GM12864 (cell line): ENCODE measurements around the gene ARHGAP20.

Source experiments
- DNase-seq: peaks from one replicate; pipeline ENCODE4 v3.0.0-alpha.2; 2011; ENCODE audit warnings: low read depth
- H3K4me3 ChIP-seq: 2 replicates; pipeline ENCODE4 v1.5.1; 2011; ENCODE audit warnings: mild to moderate bottlenecking, low read depth, low read length, control low read depth
- TF ChIP-seq, protein P1 (sequence below): IDR thresholded peaks from 2 replicates; pipeline ENCODE4 v1.5.1; 2011; ENCODE audit warnings: low read depth, mild to moderate bottlenecking, moderate library complexity, low read length, control low read depth, inconsistent platforms; ENCODE audit errors: missing control alignments

The ARHGAP20 gene, protein sequence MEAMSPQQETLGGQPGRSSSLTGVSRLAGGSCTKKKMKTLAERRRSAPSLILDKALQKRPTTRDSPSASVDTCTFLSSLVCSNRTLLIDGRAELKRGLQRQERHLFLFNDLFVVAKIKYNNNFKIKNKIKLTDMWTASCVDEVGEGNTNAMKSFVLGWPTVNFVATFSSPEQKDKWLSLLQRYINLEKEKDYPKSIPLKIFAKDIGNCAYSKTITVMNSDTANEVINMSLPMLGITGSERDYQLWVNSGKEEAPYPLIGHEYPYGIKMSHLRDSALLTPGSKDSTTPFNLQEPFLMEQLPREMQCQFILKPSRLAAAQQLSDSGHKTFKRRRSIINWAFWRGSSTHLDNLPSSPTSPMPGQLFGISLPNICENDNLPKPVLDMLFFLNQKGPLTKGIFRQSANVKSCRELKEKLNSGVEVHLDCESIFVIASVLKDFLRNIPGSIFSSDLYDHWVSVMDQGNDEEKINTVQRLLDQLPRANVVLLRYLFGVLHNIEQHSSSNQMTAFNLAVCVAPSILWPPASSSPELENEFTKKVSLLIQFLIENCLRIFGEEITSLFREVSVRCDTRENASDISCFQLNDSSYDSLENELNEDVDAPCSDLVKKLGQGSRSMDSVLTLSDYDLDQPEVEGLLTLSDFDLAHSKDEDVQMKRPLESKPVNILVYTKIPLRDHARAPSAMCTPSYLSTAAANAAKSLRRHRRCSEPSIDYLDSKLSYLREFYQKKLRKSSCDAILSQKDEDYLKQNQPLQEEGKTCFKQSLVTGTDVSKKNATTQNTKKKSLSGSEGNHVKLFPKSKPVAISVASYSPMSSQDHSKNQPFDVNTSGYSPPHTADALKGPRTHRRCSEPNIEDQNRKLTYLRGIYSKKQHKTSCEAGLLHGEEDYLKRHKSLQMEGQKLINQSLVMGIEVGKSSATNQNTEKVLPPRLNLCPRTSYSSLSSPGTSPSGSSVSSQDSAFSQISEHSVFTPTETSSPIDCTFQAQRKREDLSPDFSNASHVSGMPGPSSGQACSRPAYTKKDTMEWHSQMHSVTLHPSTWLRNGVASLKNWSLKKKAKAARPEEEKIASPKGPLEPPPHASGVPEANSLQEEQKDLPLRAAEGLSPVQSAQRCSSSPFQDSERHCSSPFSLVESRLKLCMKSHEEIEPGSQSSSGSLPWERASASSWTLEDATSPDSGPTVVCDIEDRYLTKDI

DNA sequence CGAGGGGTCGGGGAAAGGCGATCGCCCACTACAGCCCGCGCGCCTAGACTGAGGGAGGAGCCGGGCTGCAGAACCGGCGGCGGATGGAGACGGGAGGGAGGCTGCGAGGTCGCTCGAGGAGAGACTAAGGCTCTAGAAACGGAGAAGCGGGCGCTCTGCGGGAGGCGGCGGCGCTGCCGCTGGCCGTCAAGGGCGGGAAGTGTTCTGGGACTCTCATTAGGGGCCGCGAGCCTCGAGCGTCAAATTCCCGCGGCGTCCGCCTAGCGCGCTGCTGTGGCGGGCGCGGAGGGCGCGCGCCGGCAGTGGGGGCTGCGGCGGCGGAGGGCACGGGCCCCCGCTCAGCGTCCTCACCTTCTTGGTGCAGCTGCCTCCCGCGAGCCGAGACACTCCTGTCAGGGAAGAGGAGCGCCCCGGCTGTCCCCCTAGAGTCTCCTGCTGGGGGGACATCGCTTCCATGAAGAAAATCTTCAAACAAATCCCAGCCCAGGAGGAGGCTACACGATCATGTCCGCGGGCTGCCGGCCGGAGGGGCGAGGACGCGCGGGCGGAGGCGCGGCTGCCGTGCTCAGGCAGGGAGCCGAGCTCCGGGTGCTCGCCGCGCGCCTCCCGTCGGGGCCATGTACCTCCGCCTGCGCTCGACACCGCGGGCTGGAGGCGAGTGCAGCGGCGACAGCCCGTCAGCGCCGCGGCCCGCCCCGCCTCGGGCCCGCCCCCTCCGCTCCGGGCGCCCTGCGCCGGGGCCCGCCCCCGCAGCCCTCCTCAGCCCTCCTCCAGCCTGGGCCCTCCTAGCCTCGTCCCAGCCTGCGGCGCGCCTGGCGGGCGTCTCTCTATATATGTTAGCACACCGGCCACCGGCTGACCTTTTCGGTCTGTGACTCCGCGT lies at the start of gene ARHGAP20:
Gene ARHGAP20 (minus strand): TSS at position 662 of the 883 bp plus-strand sequence. CDS start 206 bp downstream, at position 456.
- TF ChIP-seq, protein P1, sequence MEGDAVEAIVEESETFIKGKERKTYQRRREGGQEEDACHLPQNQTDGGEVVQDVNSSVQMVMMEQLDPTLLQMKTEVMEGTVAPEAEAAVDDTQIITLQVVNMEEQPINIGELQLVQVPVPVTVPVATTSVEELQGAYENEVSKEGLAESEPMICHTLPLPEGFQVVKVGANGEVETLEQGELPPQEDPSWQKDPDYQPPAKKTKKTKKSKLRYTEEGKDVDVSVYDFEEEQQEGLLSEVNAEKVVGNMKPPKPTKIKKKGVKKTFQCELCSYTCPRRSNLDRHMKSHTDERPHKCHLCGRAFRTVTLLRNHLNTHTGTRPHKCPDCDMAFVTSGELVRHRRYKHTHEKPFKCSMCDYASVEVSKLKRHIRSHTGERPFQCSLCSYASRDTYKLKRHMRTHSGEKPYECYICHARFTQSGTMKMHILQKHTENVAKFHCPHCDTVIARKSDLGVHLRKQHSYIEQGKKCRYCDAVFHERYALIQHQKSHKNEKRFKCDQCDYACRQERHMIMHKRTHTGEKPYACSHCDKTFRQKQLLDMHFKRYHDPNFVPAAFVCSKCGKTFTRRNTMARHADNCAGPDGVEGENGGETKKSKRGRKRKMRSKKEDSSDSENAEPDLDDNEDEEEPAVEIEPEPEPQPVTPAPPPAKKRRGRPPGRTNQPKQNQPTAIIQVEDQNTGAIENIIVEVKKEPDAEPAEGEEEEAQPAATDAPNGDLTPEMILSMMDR: no peak
- DNase-seq: no peak

DNA sequence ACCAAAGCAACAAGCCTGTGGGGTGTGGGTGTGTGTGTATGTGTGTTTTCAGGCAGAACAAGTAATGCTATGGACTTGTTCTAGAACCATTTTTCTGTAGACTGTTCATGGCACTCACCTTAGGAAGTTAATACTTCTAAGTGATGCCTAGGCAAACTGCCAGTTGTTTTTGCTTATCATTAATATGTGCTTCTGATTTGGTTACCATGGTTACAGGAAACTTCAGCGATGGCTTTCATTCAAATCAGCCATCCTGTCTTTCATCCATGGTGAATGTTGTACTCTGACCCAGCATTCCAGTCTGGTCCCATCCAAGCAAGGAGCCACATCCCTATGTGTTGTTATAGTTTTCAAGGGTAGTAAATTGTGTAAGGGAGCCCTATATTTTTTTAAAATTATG lies 49.8 kb upstream of the ARHGAP20 start:
- DNase-seq: no peak
- TF ChIP-seq, protein P1: no peak
- H3K4me3 ChIP-seq: no peak overlapping the region

More for the DNA sequence above, at the start of gene ARHGAP20:
- peak within 1 kb of the TSS; percentile 29 for H3K4me3 ChIP-seq

DNA sequence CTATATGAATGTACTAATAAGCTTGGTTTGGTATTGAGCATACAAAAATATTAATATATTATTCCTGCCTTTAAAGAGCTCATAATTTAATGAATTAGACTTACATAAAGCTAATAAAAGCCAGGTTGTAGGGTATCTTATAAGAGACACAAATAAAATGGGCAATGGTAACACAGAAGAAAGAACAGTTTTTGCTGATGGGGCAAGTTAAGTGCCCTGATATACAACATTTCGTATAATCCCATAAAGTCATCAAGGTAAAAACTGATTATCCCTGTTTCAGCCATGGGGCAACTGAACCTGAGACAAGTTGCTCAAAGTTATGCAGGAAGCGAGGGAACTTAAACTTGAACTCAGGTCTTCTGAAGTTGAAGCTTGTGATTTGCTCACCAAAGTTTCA lies 48.9 kb upstream of the ARHGAP20 start:
- no peak for DNase-seq
- no peak overlapping the region for H3K4me3 ChIP-seq
- TF ChIP-seq, protein P1: no peak

DNA sequence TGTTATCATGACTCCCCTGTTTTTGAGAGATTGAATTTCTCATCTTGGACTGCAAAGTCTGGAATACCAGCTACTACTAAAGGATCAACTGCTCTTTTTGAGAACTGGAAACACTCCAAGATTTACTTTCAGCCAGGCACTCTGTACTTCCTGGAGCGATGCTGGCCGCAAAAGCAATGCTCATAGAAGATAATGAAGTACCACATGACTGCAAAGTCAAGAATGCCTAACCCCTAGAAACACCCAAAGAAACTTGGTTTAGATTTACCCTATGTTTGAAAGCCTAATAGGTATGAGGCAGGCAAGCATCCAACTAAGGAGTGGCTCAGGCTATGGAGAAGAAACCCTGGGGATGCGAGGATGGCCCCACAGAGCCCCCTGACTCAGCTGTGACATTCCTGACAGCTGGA lies 47.7 kb upstream of the ARHGAP20 start:
- DNase-seq: no peak
- no peak overlapping the region for H3K4me3 ChIP-seq
- TF ChIP-seq, protein P1: no peak

DNA sequence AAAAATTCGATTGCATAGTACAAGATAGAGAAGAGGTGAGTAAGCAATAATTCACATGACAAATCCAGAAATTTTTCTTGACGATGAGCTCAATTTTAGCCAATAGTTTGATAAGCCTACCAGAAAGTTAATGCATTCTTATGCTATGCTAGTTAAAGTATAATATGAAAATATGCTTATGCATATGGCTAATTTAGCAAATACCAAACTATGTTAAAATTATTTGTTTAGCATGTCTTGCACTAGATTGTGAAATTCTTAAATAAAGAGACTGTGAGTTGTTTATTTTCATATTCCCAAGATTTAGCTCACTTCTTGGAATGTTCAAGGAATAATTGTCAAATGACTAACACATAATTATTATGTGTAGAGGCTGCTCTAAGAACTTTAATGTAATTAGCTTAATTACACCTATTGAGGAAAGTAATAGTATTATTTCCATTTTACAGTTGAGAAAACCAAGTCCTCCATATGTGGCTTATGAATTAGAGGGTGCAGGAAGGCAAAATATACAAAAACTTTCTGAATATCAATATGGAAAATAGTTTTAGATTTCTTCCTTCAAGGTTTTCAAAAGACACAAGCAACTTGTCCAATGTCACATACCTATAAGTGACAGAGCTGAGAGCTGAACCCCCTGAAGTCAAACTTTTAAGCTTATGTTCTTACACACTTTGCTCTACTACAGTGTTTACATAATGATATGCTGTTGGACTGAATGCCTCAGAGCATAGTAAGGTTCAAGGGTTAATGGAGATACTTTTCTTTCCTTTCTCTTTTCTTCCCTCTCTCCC lies 45.9 kb upstream of the ARHGAP20 start:
- no peak for DNase-seq
- H3K4me3 ChIP-seq: no peak overlapping the region

More for the DNA sequence above, 45.9 kb upstream of the ARHGAP20 start:
- TF ChIP-seq, protein P1: no peak
